Transverse colon (tissue), 4 donors: ENCODE measurements around the gene TBC1D10B. TPM values are rescaled to one million over a fixed set of nuclear protein-coding genes. Genes with fewer than 3 reads are reported as not detected.

ENCODE experiments used
- DNase-seq: peaks from one replicate; pipeline ENCODE4 v3.0.0-alpha.2; 2019
- H3K27ac ChIP-seq, 4 donors: fragments of 200-600 bp; sonication (generic); 2 replicates each; pipeline ENCODE4 v1.5.1; 2016 to 2018; ENCODE audit warnings: inconsistent platforms in 4 of 4
- H3K27me3 ChIP-seq: fragments of 200-600 bp; sonication (generic); 2 replicates; pipeline ENCODE4 v1.5.1; 2017; ENCODE audit warnings: inconsistent platforms
- H3K36me3 ChIP-seq, 4 donors: fragments of 200-600 bp; sonication (generic); 2 replicates each; pipeline ENCODE4 v1.5.1; 2017 to 2019; ENCODE audit warnings: inconsistent platforms in 4 of 4
- H3K4me1 ChIP-seq, 4 donors: fragments of 200-600 bp; sonication (generic); 2 replicates each; pipeline ENCODE4 v1.5.1; 2017 to 2020; ENCODE audit warnings: inconsistent platforms in 4 of 4
- H3K4me3 ChIP-seq, 4 donors: fragments of 200-600 bp; sonication (generic); 1 replicate in 1 of 4; 2 replicates in 3 of 4; pipeline versions ENCODE4 v1.5.1 to v1.6.1; 2017 to 2019; ENCODE audit warnings: inconsistent platforms in 4 of 4
- H3K9me3 ChIP-seq, 2 donors: fragments of 200-600 bp; sonication (generic); 2 replicates each; pipeline ENCODE4 v1.5.1; 2017 to 2019; ENCODE audit warnings: inconsistent platforms in 2 of 2
- EP300 ChIP-seq: sonication (generic); formaldehyde crosslinking; IDR thresholded peaks from one replicate; pipeline ENCODE4 v1.6.1; 2017; ENCODE audit warnings: antibody characterized with exemption, low read depth
- POLR2A ChIP-seq: fragments of 450-650 bp; IDR thresholded peaks from one replicate; pipeline ENCODE4 v1.6.1; 2016; ENCODE audit warnings: antibody characterized with exemption, mild to moderate bottlenecking, moderate library complexity
- POLR2AphosphoS5 ChIP-seq, 3 donors: sonication (generic); formaldehyde crosslinking; IDR thresholded peaks; one replicate each; pipeline ENCODE4 v1.6.1; 2016; ENCODE audit warnings: antibody characterized with exemption in 3 of 3
- WGBS, 2 donors: methylation state at CpG; one replicate each; pipeline ENCODE4 v1.1.5; 2018; ENCODE audit warnings: low coverage in 1 of 2; 5-methylcytosine and 5-hydroxymethylcytosine counted together
- in situ Hi-C, 4 donors: fragments of 200-750 bp; cut with MboI; loops; one replicate each; pipeline versions ENCODE4 v1.15.0 to v1.15.1; 2017; ENCODE audit warnings: low sequenced_read_pairs in 3 of 4, low pct_ligation_motif_present in 1 of 4, low pct_unique_long_range_greater_than_20kb in 1 of 4
- intact Hi-C: fragments of 100-400 bp; cut with DNase I; formaldehyde crosslinking; loops from one replicate; pipeline ENCODE4 v1.15.1; 2023; ENCODE audit warnings: low total_unique reads
- total RNA-seq, 4 donors: library from RNA; depleted of rRNA; stranded (reverse); fragments of >200 nt; gene quantifications; one replicate each; pipeline ENCODE4 v1.1.0, GENCODE V29; 2016
- TF ChIP-seq, protein P1 (sequence below), 5 experiments: fragments of 200-600 bp in 3 of 5; fragments of 450-650 bp in 2 of 5; sonication (generic) in 3 of 5; IDR thresholded peaks; 1 replicate in 2 of 5; 2 replicates in 3 of 5; pipeline ENCODE4 v1.5.1; 2016 to 2017; ENCODE audit warnings: antibody characterized with exemption in 5 of 5, inconsistent platforms in 3 of 5, mild to moderate bottlenecking in 2 of 5, moderate library complexity in 1 of 5

TBC1D10B gene
- total RNA-seq, 4 donors from 2014 or later = 32.5 to 62.9 (median 40.3) TPM

GRCh38 chr16:30354423-30355143 lies 15.7 kb downstream of the TBC1D10B start:
- intact Hi-C loops (loop anchor here (2.0 to 5.0 kb wide), 2 partner anchors 46 to 1207 kb away; no protein-coding TSS in a partner anchor), in situ Hi-C loops (no loop called here)
- WGBS, 2 donors = 0 to 1% methylated on average over 9 to 33 of the region's 36 CpGs
- peaks cover 0 to 27% (median 10%) of the 10 kb centered on the region in 4 donors for H3K36me3 ChIP-seq
- peak; percentile 38 for DNase-seq
- peak overlapping the region; percentile 65 to 94 (median 86) for H3K4me3 ChIP-seq
- H3K4me1 ChIP-seq = peaks cover 28 to 49% (median 32%) of the 10 kb centered on the region in 4 donors
- TF ChIP-seq POLR2A (no peak), EP300 (no peak), POLR2AphosphoS5 (IDR thresholded peaks at IDR 0.05) (no peak)
- TF ChIP-seq, protein P1, sequence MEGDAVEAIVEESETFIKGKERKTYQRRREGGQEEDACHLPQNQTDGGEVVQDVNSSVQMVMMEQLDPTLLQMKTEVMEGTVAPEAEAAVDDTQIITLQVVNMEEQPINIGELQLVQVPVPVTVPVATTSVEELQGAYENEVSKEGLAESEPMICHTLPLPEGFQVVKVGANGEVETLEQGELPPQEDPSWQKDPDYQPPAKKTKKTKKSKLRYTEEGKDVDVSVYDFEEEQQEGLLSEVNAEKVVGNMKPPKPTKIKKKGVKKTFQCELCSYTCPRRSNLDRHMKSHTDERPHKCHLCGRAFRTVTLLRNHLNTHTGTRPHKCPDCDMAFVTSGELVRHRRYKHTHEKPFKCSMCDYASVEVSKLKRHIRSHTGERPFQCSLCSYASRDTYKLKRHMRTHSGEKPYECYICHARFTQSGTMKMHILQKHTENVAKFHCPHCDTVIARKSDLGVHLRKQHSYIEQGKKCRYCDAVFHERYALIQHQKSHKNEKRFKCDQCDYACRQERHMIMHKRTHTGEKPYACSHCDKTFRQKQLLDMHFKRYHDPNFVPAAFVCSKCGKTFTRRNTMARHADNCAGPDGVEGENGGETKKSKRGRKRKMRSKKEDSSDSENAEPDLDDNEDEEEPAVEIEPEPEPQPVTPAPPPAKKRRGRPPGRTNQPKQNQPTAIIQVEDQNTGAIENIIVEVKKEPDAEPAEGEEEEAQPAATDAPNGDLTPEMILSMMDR (IDR thresholded peaks at IDR 0.05) = no peak
- no peaks in the 10 kb centered on the region for H3K27me3 ChIP-seq
- H3K9me3 ChIP-seq = no peaks in the 10 kb centered on the region
- peak overlapping the region; percentile 88 to 99 (median 96) for H3K27ac ChIP-seq

DNA sequence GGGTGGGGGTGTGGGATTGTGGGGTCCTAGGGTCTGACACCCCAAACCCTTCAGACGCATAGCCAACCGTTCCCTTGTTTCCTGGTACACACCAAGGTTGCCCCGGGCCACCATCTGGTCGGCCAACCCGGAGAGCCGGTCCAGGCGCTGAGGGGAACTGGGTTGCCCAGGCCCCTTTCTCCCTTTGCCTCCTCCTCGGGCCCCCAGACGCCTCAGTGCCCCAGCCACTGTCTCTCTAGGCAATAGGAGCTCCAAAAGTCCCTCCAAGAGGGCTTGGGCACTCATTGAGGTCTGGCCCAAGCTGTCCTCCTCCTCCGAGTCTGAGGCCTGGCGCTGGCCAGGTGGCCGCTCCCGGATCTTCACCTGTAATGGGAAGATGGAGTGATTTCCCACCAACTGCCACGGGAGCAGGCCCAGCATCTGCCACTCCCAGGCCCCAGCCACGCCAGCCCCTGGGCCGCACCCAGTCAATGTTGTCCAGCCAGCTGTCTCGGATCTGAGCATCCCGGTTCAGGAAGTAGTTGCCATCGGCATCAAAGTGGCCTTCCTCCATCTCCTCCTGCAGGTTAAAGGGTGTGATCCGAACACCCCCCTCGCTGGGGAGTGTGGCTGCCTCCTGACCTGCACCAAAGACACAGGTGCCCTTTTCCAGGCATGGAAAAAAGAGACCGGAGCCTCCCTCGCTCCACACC lies 16.7 kb downstream of the TBC1D10B start:
- Histone ChIP-seq H3K27me3 (no peaks in the 10 kb centered on the region), H3K4me3 (peak overlapping the region in 2 of 4 donors; percentile 83 to 90), H3K4me1 (peaks cover 28 to 49% (median 32%) of the 10 kb centered on the region in 4 donors), H3K9me3 (no peaks in the 10 kb centered on the region), H3K27ac (peak overlapping the region; percentile 88 to 99 (median 96)), H3K36me3 (peaks cover 0 to 27% (median 10%) of the 10 kb centered on the region in 4 donors)
- peak; percentile 15 for DNase-seq
- intact Hi-C loops = loop anchor here (2.0 to 5.0 kb wide), 2 partner anchors 47 to 1206 kb away; no protein-coding TSS in a partner anchor
- WGBS, 2 donors = 62 to 76% methylated on average over 2 to 18 of the region's 23 CpGs
- TF ChIP-seq POLR2AphosphoS5 (IDR thresholded peaks at IDR 0.05) (no peak), EP300 (no peak), POLR2A (no peak)
- TF ChIP-seq, protein P1 (IDR thresholded peaks at IDR 0.05) = no peak
- in situ Hi-C loops = no loop called here

DNA sequence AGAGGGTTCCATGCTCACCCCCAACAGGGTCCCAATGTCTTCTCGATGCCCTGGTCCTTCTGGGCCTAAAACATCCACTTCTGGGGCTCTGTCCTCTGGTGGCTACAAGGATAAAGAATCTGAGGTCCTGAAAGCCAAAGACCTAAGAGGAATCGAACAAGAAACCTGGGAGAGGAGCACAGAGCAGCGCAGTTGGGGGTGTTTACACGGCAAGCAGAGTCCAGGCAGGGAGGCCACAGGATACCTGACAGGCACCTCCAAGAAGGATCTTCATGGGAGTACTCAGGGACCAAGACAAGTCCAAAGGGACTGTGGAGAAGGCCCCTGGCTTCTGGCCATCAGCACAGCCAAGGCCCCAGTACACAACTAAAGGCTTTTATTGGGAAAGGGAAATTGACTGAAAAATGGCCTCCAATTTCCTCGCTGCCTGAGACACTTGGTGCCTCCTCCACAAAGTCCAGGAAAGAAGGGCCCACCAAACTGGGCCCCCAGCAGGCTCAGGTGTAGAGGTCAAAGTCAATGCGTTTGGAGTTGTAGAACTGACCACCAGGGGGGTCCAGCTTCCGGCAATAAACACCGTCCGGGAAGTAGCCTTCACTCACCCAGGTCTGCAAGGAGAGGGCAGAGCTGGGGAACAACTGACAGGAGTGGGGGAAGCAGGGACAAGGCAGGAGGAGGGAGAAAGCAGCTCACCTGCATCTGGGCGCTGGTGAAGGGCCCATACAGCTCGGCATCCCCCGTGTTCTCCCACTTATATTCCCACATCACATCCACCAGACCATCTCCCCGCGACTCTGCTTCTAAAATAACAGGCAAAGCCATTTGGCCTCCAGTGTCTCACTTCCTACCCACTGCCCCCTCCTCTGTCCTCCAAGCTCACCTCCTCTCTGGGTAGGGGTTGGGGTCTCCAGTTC lies 17.5 kb downstream of the TBC1D10B start:
- 89 to 100% methylated on average over 1 to 14 of the region's 14 CpGs for WGBS, 2 donors
- intact Hi-C loops = loop anchor here (5.0 kb wide), 1 partner anchor 1205 kb away; no protein-coding TSS in a partner anchor
- Histone ChIP-seq H3K9me3 (no peaks in the 10 kb centered on the region), H3K36me3 (peaks cover 0 to 21% (median 10%) of the 10 kb centered on the region in 4 donors), H3K27me3 (no peaks in the 10 kb centered on the region), H3K4me3 (no peak overlapping the region), H3K4me1 (peaks cover 28 to 49% (median 32%) of the 10 kb centered on the region in 4 donors), H3K27ac (peak overlapping the region; percentile 64 to 99 (median 96))
- DNase-seq = peak; percentile 7
- no peak for TF ChIP-seq EP300
- no peak for TF ChIP-seq POLR2A
- TF ChIP-seq, protein P1 (IDR thresholded peaks at IDR 0.05) = no peak
- no peak for TF ChIP-seq POLR2AphosphoS5 (IDR thresholded peaks at IDR 0.05)
- in situ Hi-C loops = no loop called here
